Measurements from ENCODE around the gene FGF18.

Gene FGF18

DNA sequence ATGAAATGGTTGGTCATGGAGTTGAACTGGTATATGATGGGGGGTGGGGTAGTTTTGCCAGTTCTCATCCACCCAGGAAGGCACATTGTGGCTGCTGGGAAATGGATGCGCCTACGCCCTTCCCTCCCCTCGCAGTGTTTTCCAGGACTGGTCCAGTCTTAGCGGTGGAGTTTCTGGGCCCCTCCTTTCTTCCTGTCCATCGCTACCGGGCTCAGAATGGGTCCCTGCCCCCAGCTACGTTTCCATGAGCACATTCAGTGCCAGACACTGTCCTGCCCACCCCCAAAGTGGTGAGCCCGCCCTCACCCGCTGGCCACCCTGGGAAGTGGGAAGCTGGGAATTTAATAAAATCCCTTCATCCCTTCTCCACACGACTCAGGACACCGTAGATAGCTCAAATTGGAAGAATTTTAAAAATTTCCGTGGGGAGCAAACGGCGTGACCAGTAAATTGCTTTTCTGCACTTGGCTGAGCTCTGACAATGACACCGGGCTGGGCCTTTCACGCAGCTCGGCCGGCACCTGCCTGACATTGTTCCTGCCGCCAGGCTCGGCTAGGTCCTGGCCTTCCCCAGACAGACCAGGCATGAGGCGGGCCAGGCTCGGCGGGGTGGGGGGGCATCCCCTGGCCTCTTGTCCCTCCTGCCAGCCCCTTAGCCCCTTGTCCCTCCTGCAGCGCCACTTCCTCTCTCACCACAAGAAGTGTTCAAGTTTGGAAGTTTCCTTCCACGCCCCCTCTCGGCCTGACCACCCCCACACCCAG is 3.6 kb downstream of the FGF18 start:
- DNase-seq (ENCODE audit: low spot score): no peak

DNA sequence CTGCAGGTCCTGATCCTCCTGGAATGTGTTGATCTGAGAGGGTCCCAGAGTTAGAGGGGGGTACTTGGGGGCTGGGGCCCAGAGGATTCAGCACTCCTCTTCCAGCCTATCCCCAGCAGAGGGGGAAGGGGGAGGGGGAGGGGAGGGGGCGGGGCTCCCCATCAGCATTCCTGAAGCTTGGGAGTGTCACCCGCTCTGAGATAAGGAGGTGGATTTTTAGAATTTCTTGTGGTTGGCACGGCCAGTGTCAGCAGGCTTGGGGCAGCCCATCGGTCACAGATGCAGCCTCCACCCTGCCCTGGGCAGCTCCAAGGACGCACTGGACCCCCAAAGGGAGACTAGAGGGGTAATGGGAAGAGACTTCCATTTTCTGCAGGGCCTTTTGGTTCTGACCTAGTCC is 5.3 kb downstream of the FGF18 start:
- DNase-seq (ENCODE audit: low spot score): no peak

DNA sequence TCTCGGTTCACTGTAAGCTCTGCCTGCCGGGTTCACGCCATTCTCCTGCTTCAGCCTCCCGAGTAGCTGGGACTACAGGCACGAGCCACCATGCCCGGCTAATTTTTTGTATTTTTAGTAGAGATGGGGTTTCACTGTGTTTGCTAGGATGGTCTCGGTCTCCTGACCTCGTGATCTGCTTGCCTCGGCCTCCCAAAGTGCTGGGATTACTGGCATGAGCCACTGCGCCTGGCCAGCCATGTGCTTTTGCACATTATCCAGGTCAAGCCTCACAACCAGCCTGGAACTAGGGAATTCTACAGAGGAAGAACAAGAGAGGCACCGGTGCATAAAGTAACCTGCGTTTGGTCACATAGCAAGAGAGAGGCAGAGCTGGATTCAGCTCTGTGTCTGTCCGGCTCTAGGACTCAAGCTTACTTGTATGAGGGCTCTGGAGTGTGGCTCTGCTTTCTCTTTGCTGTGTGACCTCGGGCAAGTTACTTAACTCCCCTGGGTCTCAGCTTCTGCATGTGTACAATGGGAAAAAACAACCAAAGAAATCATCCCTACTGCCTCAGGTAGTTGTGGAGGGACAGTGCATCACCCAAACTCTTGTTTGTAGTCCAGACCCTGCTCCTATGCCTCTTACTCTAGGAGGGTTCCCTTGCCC is 6.3 kb downstream of the FGF18 start:
- DNase-seq (ENCODE audit: low spot score): no peak

DNA sequence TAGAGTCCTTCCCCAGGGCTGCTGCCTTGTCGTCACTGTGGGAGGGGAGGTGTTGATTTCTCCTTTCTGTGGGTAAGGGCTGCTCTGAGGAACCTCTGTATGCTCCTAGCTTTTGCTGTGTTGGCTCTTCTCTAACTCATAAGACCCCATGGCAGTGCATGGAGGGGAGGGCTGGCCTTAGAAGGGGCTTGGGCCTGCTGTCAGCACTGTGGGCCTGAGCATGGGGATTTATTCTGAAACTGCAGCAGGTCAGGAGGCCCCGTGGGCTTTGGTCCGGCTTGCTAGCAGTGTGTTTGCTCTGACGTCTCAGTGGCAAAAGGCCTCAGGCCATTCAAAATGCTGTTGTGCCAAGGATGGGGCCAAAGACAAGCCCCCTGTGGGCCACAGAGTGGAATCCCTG is 6.8 kb downstream of the FGF18 start:
- no peak for DNase-seq (ENCODE audit: low spot score)

DNA sequence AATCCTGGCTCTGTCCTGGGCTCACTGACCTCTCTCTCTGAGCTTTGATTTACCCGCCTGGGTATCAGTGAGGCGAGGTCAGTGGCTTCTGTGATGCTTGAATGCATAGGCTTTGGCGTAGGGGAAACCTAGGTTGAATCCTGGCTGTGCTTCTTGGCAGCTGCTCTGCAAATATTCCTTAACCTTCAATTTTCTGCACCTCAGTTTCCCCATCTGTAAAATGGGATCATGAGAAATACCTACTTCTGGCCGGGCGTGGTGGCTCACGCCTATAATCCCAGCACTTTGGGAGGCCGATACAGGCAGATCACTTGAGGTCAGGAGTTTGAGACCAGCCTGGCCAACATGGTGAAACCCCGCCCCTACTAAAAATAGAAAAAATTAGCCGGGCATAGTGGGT is 7.2 kb downstream of the FGF18 start:
- no peak for DNase-seq (ENCODE audit: low spot score)

DNA sequence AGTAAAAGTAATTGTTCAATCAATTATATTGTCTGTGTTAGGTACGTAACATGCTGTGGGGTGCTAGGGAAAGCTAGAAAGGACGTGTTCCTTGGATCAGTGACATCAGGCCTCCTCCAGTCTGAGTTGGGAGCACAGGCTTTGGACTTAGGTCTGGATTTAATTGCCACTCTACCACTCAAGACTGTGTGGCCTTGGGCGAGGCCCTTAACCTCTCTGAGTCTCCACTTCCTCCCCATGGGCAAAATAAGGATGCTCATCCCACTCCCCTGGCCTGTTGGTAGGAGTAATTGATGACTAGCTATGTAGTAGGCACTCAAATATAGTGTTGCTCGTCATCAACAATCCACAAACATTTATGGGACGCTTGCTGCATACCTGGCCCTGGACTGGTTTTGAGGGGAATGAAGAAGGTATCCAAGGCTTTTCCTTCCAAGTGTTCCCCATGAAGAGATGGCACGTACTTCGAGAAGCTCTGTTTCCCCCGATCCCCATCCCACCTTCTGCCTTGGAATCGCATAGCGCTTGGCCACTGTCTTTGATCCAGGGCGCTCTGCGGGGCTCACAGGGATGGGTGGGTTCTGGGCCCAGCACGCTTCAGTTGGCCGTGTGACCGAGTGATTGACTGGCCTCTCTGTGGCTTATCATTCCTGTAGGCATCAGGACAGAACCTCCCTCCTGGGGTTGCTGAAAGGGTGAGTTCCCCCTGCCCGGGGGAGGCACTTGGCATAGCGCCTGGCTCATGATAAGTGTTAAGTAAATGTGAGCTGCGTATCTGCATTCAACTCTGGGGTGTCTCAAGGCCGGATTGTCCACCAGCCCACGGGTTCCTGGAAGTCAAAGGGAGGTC is 8.1 kb downstream of the FGF18 start:
- DNase-seq (ENCODE audit: low spot score): no peak

DNA sequence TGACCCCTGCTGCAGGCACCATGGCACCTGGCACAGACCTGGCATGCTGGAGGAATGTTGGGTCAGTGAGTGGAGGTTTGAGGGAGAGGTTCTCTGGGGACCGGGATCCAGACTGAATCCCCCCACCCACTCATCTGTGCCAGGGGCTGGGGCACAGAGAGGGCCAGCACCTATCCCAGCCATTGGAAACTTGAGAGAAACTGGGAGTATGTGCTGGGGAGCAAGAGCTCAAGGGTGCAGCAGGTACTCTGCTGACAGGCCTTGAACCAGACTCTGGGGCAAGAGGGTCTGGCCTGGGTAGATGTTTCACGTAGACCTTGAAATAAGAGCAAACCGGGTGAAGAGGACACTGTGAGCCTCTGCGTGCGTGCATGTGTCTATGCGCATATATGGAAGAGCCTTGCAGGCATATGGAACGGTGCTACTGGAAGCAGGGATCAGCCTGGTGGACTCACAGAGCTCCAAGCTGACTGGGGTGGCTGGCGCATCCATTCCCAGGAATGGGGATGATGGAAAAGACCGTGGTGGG is 8.8 kb downstream of the FGF18 start:
- no peak for DNase-seq (ENCODE audit: low spot score)

DNA sequence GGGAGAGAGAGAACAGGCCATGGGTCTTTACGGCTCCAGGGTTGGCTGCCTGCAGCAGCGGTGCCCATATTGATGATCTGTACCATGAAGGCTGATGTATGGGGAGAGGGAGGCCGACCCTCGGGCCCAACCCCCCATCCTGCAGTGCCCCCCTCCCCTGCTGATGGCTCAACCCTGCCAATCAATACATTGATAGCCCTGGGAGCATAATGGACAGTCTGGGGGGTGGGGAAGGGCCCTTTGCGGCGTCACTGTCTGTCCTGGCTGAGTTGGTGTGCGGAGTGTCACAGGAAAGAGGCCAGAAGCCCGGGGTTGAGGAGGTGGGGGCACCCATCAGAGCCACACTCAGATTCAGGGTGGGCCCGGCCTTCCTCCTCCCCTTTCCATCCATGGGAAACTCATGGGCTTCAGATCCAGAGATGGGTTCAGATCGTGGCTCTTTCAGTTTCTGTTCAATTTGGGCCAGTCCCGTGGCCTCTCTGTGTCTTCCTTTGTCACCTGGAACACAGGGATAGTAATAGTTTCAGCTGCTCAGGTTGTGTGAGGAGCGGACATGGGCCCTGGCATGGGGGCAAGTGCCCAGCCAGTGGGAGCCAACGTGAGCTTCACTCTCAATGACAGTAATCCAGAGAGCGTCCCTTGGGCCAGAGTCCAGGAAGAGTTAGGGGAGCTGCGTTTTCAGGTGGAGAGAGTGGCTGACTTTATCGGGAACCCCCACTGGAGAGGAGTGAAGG is 9.5 kb downstream of the FGF18 start:
- no peak for DNase-seq (ENCODE audit: low spot score)

DNA sequence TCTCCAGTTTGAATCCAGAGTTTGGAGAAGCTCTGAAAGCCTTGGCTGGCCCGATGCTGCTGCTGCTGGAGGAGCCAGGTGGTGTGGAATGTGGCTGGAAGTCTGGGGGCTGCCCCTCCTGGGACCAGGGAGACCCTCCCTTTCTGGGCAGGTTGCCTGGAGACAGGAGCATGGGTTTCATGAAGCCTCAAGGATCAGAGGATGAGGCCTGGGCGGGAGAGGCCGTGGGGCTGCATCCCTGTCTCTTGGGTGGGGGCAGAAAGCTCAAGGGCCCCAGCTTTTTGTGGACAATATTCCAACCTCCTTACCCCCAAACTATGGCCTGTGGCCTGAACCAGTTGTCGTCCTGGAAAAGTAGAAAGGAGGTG is 10.1 kb downstream of the FGF18 start:
- DNase-seq (ENCODE audit: low spot score): no peak

DNA sequence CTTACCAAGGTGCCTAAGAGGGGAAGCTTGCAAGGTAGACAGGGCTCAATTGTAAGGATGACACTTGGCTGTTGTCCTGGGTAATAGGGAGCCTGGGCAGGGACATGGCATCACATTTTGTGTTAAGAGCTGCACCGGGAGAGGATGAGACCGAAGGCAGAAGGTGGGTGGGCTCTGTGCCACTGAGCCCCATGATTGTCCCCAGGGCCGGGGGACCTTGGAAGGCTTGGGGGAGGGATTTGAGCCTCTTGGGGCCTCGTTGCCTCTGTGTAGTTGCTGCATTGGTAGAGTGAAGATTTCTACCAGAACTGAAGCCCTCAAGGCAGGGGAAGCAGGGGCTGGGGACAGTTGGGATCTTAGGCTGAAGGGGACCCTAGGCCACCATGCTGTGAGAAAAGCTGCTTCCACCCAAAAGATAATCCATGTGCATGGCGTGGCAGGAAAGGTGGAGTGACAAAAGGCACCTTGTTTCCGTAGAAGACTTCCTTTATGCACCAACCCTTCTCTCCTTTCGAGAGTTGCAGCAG is 11.9 kb downstream of the FGF18 start:
- DNase-seq (ENCODE audit: low spot score): no peak

DNA sequence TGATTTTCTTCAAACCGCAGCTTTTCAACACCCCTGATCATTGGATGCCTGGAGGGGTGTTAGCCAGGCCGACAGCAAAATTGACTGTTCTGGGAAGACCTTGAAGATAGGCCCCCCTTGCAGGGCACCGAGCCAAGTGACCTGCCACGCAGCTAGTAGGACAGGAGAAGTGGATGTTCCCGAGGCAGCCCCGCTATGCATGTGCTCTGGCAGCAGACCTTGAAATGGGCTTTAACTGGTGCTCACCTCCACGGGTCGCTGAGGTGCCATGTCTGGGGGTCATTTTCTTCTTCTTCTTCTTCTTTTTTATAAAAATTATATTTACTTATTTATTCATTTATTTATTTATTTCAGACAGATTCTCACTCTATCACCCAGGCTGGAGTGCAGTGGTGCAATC is 12.6 kb downstream of the FGF18 start:
- no peak for DNase-seq (ENCODE audit: low spot score)

DNA sequence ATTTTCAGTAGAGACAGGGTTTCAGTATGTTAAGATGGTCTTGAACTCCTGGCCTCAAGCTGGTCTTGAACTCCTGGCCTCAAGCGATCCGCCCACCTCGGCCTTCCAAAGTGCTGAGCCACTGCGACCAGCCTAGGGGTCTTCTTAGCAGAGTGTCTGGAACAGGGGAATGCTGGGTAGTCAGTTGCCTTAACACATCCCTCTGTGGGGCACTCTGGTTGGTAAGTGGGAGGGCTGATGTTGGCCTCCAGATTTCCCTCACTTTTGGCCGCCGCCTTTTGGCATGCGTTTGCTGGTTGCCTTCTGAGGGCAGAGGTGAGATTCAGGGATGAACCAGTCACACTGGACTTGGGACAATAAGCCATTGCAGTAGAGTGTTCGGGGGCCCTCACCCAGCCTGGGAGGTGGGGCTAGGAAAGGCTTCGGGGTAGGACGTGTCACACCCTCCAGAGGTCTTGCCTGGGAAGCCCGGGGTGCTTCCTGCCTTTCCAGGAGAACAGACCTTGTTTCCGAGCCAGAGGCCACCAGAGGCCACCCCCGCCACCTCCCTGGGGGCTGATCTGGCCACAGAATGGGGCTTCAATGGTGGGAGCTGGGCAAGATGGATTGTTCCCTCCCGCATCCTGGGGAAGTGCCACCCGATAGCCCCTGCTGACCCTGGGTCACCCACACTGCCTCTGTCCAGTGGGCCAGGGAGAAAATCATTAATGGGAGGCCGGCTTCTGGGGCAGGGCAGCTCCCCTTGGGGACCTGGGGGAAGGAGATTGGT is 13.3 kb downstream of the FGF18 start:
- DNase-seq (ENCODE audit: low spot score): no peak

DNA sequence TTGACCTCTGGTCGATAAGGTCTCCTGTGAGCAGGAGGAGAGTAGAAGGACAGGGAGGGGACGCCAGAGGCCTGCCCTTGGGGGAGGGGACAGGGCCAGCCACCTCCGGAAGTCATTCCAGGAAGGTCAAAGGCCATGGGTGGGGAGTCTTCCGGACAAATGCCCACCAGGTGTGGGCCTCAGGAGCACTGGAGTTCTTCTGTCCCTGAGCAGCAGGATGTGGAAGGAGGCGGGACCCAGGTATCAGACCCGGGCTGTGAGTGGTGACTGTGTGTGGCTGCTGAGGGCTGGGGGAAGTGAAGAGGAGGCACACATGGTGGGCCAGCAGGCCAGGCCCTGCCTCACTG is 13.9 kb downstream of the FGF18 start:
- DNase-seq (ENCODE audit: low spot score): no peak

DNA sequence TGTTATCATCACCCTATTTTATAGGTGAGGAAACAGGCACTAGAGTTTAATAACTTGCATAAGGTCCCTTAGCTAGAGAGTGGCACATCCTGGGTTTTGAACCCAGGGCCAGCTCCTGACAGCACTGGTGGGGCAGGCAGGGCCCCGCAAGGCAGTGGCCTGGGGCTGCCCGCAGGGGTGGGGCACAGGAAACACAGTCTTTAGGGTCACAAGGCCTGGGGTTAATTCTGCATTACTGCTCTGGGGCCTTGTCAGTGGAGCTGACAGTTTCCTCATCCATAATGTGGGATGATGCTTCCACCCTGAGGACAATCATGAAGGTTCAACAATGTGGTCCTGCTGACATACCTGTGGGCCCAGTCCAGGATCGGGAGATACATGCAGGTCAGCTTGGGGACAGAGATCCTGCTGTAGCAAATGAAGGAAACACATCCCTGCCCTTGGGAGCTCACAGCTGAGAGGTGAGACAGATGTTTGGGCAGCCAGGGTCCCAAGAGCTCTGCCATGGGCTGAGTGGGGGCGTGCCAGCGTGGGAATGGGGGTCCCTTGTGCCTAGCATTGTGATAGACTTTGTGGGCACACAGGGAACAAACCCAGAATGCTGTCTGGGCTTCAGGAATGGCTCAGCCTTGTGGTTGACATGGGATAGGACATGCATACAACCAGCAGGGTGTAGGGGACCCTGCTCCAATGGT is 14.7 kb downstream of the FGF18 start:
- DNase-seq (ENCODE audit: low spot score): no peak

DNA sequence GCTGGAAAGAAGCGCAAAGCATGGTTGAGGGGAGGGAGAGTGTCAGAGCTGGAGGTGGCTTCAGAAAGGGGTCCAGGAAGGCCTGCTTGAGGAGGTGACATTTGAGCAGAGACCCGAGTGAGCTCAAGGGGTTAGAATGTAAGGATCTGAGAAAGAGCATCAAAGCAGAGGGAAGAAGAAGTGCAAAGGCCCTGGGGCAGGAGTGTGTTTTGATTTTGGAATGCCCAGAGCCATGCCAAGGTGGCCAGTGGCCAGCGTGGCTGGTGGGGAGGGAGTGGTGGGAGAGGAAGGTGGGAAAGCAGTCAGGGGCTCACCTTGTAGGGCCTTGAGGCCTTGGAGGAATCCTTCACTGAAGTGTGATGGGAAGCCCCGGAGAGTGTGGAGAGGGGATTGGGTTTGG is 15.4 kb downstream of the FGF18 start:
- no peak for DNase-seq (ENCODE audit: low spot score)

DNA sequence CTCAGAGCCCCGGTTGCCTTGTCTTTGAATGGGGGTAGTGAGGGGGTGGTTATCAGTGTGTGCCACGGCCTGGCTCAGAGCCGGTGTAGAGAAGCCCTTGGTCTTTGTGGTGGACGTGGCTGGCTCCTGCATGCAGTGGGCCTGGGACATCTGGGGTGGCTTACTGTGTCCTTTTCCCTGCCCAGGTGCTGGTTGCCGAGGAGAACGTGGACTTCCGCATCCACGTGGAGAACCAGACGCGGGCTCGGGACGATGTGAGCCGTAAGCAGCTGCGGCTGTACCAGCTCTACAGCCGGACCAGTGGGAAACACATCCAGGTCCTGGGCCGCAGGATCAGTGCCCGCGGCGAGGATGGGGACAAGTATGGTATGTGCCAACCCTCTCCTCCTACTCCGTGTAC is 16.5 kb downstream of the FGF18 start:
- DNase-seq (ENCODE audit: low spot score): no peak

DNA sequence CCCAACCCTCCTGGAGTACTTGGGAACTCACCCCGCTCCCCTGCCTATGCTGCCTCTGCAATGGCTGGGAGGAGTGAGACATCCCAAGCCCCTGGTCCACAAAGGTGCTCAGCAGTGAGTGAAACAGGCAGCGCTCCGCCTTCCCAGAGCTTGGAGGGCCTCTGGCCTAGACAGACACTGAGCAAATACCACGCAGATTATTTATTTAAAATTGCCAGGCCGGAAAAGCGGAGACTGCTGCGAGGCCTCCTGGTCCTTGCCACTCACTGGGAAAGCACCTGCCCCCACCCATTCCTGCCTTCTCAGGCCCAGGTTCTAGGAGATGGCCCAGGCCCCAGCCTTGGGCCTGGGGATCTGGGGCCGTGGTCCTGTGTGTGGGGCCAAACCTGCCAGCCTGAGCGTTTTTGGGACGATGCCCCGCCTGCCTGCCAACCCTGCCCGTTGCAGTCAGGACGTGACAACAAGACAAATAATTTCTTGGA is 17.4 kb downstream of the FGF18 start:
- no peak for DNase-seq (ENCODE audit: low spot score)

DNA sequence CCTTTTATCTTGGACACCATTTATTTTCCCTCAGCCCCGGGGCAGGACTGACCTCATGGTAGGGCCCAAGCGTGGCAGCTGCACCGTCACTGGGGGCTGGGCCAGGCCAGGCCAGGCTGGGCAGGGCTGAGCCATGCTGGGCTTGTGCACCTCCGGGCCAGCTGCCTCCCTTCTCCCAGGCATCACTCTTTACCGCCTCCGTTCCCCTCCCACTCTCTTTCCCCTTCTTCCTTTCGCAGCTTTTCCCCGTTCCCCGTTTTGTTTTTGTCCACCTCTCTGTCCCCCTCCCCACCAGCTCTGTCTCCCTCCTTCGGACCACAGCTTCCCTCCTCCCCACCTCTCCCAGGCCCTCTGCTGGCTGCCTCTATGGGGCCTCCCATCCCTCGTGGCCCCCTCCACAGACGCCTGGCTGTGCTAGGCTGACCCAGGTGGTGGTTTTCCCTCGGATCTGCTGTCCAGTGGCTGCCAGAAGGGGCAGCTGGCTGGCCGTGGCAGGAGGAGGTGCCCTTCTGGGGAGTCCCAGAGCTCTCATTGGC is 17.9 kb downstream of the FGF18 start:
- DNase-seq (ENCODE audit: low spot score): no peak

DNA sequence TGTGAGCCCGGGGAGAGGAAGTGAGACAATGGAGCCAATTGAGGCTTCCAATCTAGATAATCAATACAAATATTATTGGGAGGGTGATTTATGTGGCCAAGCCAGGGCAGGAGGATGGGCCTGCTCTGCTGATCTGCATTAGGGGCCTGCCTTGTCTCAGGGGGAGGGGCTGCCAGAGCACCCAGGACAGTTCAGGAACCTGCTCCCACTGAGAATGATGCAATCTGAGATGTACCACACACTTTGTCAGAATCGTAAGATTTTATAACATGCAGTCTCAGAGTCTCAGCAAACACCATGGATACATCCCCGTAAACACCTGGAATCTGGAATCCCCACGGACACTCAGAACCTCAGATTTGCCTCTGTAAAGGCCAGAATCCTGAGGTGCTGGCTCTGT is 19.3 kb downstream of the FGF18 start:
- no peak for DNase-seq (ENCODE audit: low spot score)

DNA sequence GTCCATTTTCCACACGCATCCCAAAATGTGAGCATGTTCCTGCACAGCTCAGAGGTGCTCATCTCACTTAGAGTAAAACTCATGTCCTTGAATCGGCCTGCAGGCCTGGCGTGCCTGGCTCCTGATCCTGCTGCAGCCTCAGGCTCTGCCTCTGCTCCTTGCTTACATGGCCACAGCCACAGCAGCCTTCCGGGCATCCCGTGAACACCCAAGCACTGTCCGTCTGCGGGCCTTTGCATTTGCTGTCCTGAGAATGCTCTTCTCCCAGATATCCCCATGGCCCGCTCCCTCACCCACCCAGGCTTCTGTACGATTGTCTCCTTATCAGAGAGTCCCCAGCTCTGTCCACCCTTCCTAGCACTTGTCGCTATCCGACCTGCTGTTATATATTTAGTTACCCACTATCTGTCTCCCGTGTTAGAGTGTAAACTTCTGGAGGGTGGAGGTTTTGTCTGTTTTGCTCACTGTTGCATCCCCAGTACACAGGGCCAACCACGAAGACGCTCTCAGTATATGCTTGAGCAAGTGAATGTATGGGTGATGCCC is 21.9 kb downstream of the FGF18 start:
- no peak for DNase-seq (ENCODE audit: low spot score)

Data from AG08395 (cell line).